BE2C (cell line): ENCODE data around the gene TXNL4A.

Source experiments
- DNase-seq: peaks from one replicate; pipeline ENCODE4 v3.0.0-alpha.2; 2020
- H3K27me3 ChIP-seq: fragments of 250-450 bp; sonication (Bioruptor Pico); 2 replicates; pipeline ENCODE4 v1.5.1; 2020; ENCODE audit warnings: mild to moderate bottlenecking
- H3K36me3 ChIP-seq: fragments of 250-450 bp; sonication (Bioruptor Pico); 2 replicates; pipeline ENCODE4 v1.5.1; 2020; ENCODE audit warnings: mild to moderate bottlenecking
- H3K4me1 ChIP-seq: fragments of 250-450 bp; sonication (Bioruptor Pico); 2 replicates; pipeline ENCODE4 v1.5.1; 2020
- H3K4me3 ChIP-seq: 2 replicates; pipeline ENCODE4 v1.5.1; 2011; ENCODE audit warnings: low read depth, low read length
- H3K9me3 ChIP-seq: fragments of 250-450 bp; sonication (Bioruptor Pico); 2 replicates; pipeline ENCODE4 v1.5.1; 2020
- CTCF ChIP-seq: IDR thresholded peaks from 2 replicates; pipeline ENCODE4 v1.5.1; 2012; ENCODE audit warnings: mild to moderate bottlenecking, low read depth, low read length

TXNL4A gene

GRCh38 chr18:79952996-79953559 lies 35.3 kb downstream of the TXNL4A start:
- H3K4me1 ChIP-seq, result no peaks in the 10 kb centered on the region
- no peak for TF ChIP-seq CTCF
- DNase-seq, result no peak
- no peaks in the 10 kb centered on the region for H3K27me3 ChIP-seq
- no peak overlapping the region for H3K4me3 ChIP-seq
- no peaks in the 10 kb centered on the region for H3K9me3 ChIP-seq
- no peaks in the 10 kb centered on the region for H3K36me3 ChIP-seq

- no peak for DNase-seq
- no peaks in the 10 kb centered on the region for H3K9me3 ChIP-seq
- H3K27me3 ChIP-seq, result no peaks in the 10 kb centered on the region
- H3K4me3 ChIP-seq, result no peak overlapping the region
- no peaks in the 10 kb centered on the region for H3K36me3 ChIP-seq
- TF ChIP-seq CTCF, result no peak
- no peaks in the 10 kb centered on the region for H3K4me1 ChIP-seq
Measured at GRCh38 chr18:79952456-79952995, 35.8 kb downstream of the TXNL4A start.

GRCh38 chr18:79951545-79952455 lies 36.6 kb downstream of the TXNL4A start, which contains the start of gene SLC66A2:
SLC66A2 (minus strand) TSS chr18:79951653; CDS start chr18:79950926, 727 bp downstream.
- peak within 1 kb of the TSS; percentile 50 for H3K4me3 ChIP-seq
- no peaks in the 10 kb centered on the region for H3K27me3 ChIP-seq
- no peaks in the 10 kb centered on the region for H3K4me1 ChIP-seq
- H3K36me3 ChIP-seq, result no peaks in the 10 kb centered on the region
- no peak for TF ChIP-seq CTCF
- peak; percentile 85 for DNase-seq
- H3K9me3 ChIP-seq, result no peaks in the 10 kb centered on the region

GRCh38 chr18:79950515-79951341 lies 37.6 kb downstream of the TXNL4A start:
- H3K4me1 ChIP-seq, result no peaks in the 10 kb centered on the region

More at GRCh38 chr18:79950515-79951341, 37.6 kb downstream of the TXNL4A start:
- TF ChIP-seq CTCF, result no peak
- peak overlapping the region; percentile 44 for H3K4me3 ChIP-seq
- H3K9me3 ChIP-seq, result no peaks in the 10 kb centered on the region
- no peaks in the 10 kb centered on the region for H3K27me3 ChIP-seq
- DNase-seq, result peak; percentile 23
- H3K36me3 ChIP-seq, result no peaks in the 10 kb centered on the region
